Trophoblast cell (in vitro differentiated cells and primary cell): Measurements from ENCODE around the gene NCK2.

Experiments used
- DNase-seq, 2 donors: peaks; one replicate each; pipeline ENCODE4 v3.0.0-alpha.2; 2016
- H2AFZ ChIP-seq: 2 replicates; pipeline ENCODE4 v1.6.1; 2013; ENCODE audit warnings: low read length, moderate library complexity, mild to moderate bottlenecking; ENCODE audit not compliant: insufficient read depth, poor library complexity
- H2AK5ac ChIP-seq: 2 replicates; pipeline ENCODE4 v1.6.1; 2013; ENCODE audit warnings: mild to moderate bottlenecking, low read length
- H2BK120ac ChIP-seq: 2 replicates; pipeline ENCODE4 v1.6.1; 2013; ENCODE audit warnings: low read length, mild to moderate bottlenecking, moderate library complexity; ENCODE audit not compliant: insufficient read depth, poor library complexity
- H2BK12ac ChIP-seq: 2 replicates; pipeline ENCODE4 v1.6.1; 2013; ENCODE audit warnings: mild to moderate bottlenecking, low read length, moderate library complexity
- H2BK5ac ChIP-seq: 2 replicates; pipeline ENCODE4 v1.6.1; 2013; ENCODE audit warnings: low read length, low read depth, moderate library complexity, mild to moderate bottlenecking; ENCODE audit not compliant: poor library complexity
- H3K14ac ChIP-seq: 2 replicates; pipeline ENCODE4 v1.6.1; 2013; ENCODE audit warnings: mild to moderate bottlenecking, low read length
- H3K18ac ChIP-seq: 2 replicates; pipeline ENCODE4 v1.6.1; 2013; ENCODE audit warnings: mild to moderate bottlenecking, low read length
- H3K23ac ChIP-seq: 2 replicates; pipeline ENCODE4 v1.6.1; 2013; ENCODE audit warnings: low read length
- H3K27ac ChIP-seq: 2 replicates; pipeline ENCODE4 v1.5.1; 2013; ENCODE audit warnings: low read depth, mild to moderate bottlenecking, inconsistent platforms, low read length, moderate library complexity
- H3K27me3 ChIP-seq: 2 replicates; pipeline ENCODE4 v1.6.1; 2013; ENCODE audit warnings: inconsistent platforms, mild to moderate bottlenecking, low read length, moderate library complexity; ENCODE audit not compliant: insufficient read depth
- H3K36me3 ChIP-seq, 2 experiments: 1 replicate in 1 of 2; 2 replicates in 1 of 2; pipeline ENCODE4 v1.6.1; 2013; ENCODE audit warnings: low read length in 2 of 2, mild to moderate bottlenecking in 2 of 2, moderate library complexity in 1 of 2; ENCODE audit not compliant: insufficient read depth in 2 of 2, control insufficient read depth in 1 of 2
- H3K4ac ChIP-seq: 2 replicates; pipeline ENCODE4 v1.6.1; 2013; ENCODE audit warnings: low read depth, mild to moderate bottlenecking, low read length, moderate library complexity
- H3K4me1 ChIP-seq, 2 experiments: 1 replicate in 1 of 2; 2 replicates in 1 of 2; pipeline ENCODE4 v1.6.1; 2013; ENCODE audit warnings: low read length in 2 of 2, mild to moderate bottlenecking in 2 of 2, moderate library complexity in 1 of 2; ENCODE audit not compliant: insufficient read depth in 2 of 2, control insufficient read depth in 1 of 2
- H3K4me2 ChIP-seq: 2 replicates; pipeline ENCODE4 v1.6.1; 2013; ENCODE audit warnings: inconsistent platforms, mild to moderate bottlenecking, low read length, moderate library complexity
- H3K4me3 ChIP-seq: 2 replicates; pipeline ENCODE4 v1.5.1; 2013; ENCODE audit warnings: mild to moderate bottlenecking, low read depth, low read length, inconsistent platforms
- H3K79me1 ChIP-seq: one replicate; pipeline ENCODE4 v1.6.1; 2013; ENCODE audit warnings: low read length
- H3K79me2 ChIP-seq: 2 replicates; pipeline ENCODE4 v1.6.1; 2013; ENCODE audit warnings: low read length, mild to moderate bottlenecking; ENCODE audit not compliant: control insufficient read depth, insufficient read depth, poor library complexity
- H3K9ac ChIP-seq: 2 replicates; pipeline ENCODE4 v1.6.1; 2013; ENCODE audit warnings: mild to moderate bottlenecking, low read length
- H3K9me3 ChIP-seq: 2 replicates; pipeline ENCODE4 v1.6.1; 2013; ENCODE audit warnings: low read depth, mild to moderate bottlenecking, control low read depth, inconsistent platforms, low read length; ENCODE audit not compliant: insufficient read depth
- H4K12ac ChIP-seq: 2 replicates; pipeline ENCODE4 v1.6.1; 2013; ENCODE audit warnings: low read depth, mild to moderate bottlenecking, low read length, moderate library complexity
- H4K8ac ChIP-seq: 2 replicates; pipeline ENCODE4 v1.6.1; 2013; ENCODE audit warnings: low read depth, mild to moderate bottlenecking, low read length, moderate library complexity
- H4K91ac ChIP-seq: one replicate; pipeline ENCODE4 v1.6.1; 2013; ENCODE audit warnings: low read depth, mild to moderate bottlenecking, low read length, moderate library complexity
- WGBS: extraction: QIAGEN DNeasy Blood & Tissue Kit; methylation state at CpG from one replicate; pipeline ENCODE4 v1.1.7; 2013; ENCODE audit warnings: missing lambda C conversion rate; ENCODE audit not compliant: insufficient read length, insufficient coverage; ENCODE audit errors: extremely low coverage; 5-methylcytosine and 5-hydroxymethylcytosine counted together

The NCK2 gene

DNA sequence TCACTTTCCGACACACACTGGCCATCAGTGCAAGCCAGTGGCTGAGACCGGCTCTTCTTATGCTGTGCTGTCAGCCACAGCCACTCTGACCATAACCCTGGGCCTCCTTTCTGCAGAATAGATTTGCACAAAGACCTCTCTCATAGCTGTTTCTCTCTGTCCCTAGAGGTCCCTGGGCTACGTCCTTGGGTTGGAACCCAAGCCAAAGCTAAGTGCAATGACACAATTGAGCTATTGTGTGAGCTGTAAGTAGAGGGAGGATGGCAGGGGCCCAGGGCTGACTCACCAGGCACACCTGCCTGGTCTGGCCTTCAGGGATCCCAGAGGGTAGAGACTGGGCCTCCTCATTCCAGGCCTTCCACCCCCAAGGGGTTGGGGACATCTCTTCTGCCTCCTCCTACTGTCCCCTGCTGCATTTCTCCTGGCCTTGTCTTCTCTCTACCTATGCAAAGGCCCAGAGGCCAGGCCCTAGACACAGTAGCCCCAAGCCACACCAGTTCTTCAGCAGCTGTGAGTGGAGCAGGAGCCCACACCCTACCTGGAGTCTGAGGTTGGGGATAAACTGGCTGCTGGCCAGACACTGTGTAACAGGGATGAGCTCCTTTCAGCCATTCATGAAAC lies 174.6 kb downstream of the NCK2 start:
- Histone ChIP-seq H3K36me3 (no peaks in the 10 kb centered on the region), H2BK5ac (no peak overlapping the region), H4K8ac (no peak overlapping the region), H3K9me3 (no peaks in the 10 kb centered on the region), H4K12ac (no peak overlapping the region), H2AFZ (no peak overlapping the region), H3K27me3 (no peaks in the 10 kb centered on the region), H3K23ac (no peak overlapping the region), H3K4me2 (no peak overlapping the region), H3K14ac (no peak overlapping the region), H3K79me2 (no peaks in the 10 kb centered on the region), H3K79me1 (no peaks in the 10 kb centered on the region), H3K4me1 (no peaks in the 10 kb centered on the region), H2BK12ac (no peak overlapping the region), H3K4me3 (no peak overlapping the region), H3K18ac (no peak overlapping the region), H3K27ac (no peak overlapping the region), H2AK5ac (no peak overlapping the region), H4K91ac (no peak overlapping the region), H2BK120ac (no peak overlapping the region), H3K9ac (no peak overlapping the region), H3K4ac (no peak overlapping the region)
- DNase-seq, result no peak
- no CpG with 5 or more reads among the region's 3 CpGs for WGBS

DNA sequence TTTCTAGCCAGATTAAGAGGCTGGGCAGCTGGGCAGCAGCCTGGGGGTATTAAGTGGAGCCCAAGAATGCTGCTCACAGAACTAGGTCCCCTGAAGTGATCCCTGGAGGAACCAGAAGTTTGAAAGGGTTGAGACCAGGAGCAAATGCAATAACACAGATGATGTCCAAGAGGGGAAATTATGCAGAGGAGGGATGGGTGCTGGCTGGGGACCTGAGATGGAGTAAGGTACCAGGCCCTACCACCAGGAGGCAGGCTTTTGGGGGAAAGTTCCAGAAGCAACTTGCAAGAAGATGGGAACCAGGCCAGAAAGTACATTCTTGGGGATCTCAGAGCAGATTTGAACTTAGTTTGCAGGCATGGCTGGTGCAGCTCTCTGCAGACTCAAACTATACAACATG lies 175.1 kb downstream of the NCK2 start:
- Histone ChIP-seq H3K4me2 (no peak overlapping the region), H3K27ac (no peak overlapping the region), H4K8ac (no peak overlapping the region), H3K79me1 (no peaks in the 10 kb centered on the region), H3K4me1 (no peaks in the 10 kb centered on the region), H3K18ac (no peak overlapping the region), H3K9me3 (no peaks in the 10 kb centered on the region), H2AK5ac (no peak overlapping the region), H4K91ac (no peak overlapping the region), H2AFZ (no peak overlapping the region), H3K14ac (no peak overlapping the region), H3K23ac (no peak overlapping the region), H3K9ac (no peak overlapping the region), H3K4ac (no peak overlapping the region), H3K27me3 (no peaks in the 10 kb centered on the region), H3K79me2 (no peaks in the 10 kb centered on the region), H2BK12ac (no peak overlapping the region), H3K36me3 (no peaks in the 10 kb centered on the region), H2BK5ac (no peak overlapping the region), H4K12ac (no peak overlapping the region), H2BK120ac (no peak overlapping the region), H3K4me3 (no peak overlapping the region)
- peak in 1 of 2 donors; percentile 33 for DNase-seq

DNA sequence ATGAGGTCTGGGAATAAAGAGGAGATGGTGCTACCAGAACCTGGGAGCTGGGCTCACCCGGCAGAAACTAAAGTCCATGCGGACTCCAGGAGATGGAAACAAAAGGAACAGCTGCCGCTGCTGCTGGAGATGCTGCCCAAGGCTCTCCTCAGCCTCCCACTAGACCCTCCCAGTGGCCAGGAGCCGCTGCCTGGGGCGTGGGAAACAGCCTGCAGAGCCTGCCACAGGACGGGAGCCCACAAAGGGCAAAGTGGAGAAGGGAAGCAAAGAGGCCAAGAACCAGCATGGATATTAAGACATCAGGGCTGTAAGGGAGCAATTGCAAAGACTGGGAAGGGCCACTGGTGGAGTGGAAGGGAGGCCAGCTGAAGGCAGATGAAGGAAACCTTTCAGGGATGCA lies 179.6 kb downstream of the NCK2 start:
- no peaks in the 10 kb centered on the region for H3K36me3 ChIP-seq
- no peak overlapping the region for H3K18ac ChIP-seq
- H4K8ac ChIP-seq, result no peak overlapping the region
- no peaks in the 10 kb centered on the region for H3K9me3 ChIP-seq
- no peak for DNase-seq
- no peaks in the 10 kb centered on the region for H3K4me1 ChIP-seq
- no peak overlapping the region for H4K12ac ChIP-seq
- no peak overlapping the region for H3K4me3 ChIP-seq
- H3K9ac ChIP-seq, result no peak overlapping the region
- no peak overlapping the region for H2AK5ac ChIP-seq
- no peak overlapping the region for H3K14ac ChIP-seq
- H3K27ac ChIP-seq, result no peak overlapping the region
- H2AFZ ChIP-seq, result no peak overlapping the region
- no peak overlapping the region for H3K4me2 ChIP-seq
- no CpG with 5 or more reads among the region's 6 CpGs for WGBS
- no peaks in the 10 kb centered on the region for H3K27me3 ChIP-seq
- H3K4ac ChIP-seq, result no peak overlapping the region
- no peak overlapping the region for H2BK5ac ChIP-seq
- no peaks in the 10 kb centered on the region for H3K79me2 ChIP-seq
- H2BK12ac ChIP-seq, result no peak overlapping the region
- H2BK120ac ChIP-seq, result no peak overlapping the region
- H4K91ac ChIP-seq, result no peak overlapping the region
- no peak overlapping the region for H3K23ac ChIP-seq
- H3K79me1 ChIP-seq, result no peaks in the 10 kb centered on the region

DNA sequence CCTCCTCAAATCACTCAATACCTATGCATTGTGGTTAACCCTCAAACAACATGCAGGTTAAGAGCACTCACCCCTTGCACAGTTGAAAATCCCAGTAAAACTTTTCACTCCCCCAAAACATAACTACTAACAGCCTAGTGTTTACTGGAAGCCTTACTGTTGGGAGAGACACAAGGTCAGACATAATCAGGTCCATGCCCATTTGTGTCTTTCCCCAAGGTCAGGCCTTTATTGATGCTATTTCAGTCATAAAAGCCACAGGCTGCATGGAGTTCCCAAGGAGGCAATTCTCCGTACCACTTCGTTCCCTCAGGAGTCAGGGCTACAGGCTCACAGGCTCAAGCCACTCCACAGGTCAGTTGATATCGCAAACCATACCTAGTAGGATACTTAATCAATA lies 180.2 kb downstream of the NCK2 start:
- whole genome bisulfite sequencing, result no CpG with 5 or more reads among the region's 3 CpGs

More for the DNA sequence above, 180.2 kb downstream of the NCK2 start:
- H3K14ac ChIP-seq, result no peak overlapping the region
- H2BK5ac ChIP-seq, result no peak overlapping the region
- H3K4ac ChIP-seq, result no peak overlapping the region
- no peak overlapping the region for H3K23ac ChIP-seq
- H2BK120ac ChIP-seq, result no peak overlapping the region
- no peak overlapping the region for H2BK12ac ChIP-seq
- no peak overlapping the region for H2AK5ac ChIP-seq
- H3K4me2 ChIP-seq, result no peak overlapping the region
- H4K8ac ChIP-seq, result no peak overlapping the region
- H3K27me3 ChIP-seq, result no peaks in the 10 kb centered on the region
- no peak overlapping the region for H2AFZ ChIP-seq
- H4K91ac ChIP-seq, result no peak overlapping the region
- H3K9ac ChIP-seq, result no peak overlapping the region
- no peak overlapping the region for H3K27ac ChIP-seq
- H3K79me2 ChIP-seq, result no peaks in the 10 kb centered on the region
- no peak for DNase-seq
- no peaks in the 10 kb centered on the region for H3K36me3 ChIP-seq
- H4K12ac ChIP-seq, result no peak overlapping the region
- H3K18ac ChIP-seq, result no peak overlapping the region
- no peaks in the 10 kb centered on the region for H3K9me3 ChIP-seq
- no peak overlapping the region for H3K4me3 ChIP-seq
- no peaks in the 10 kb centered on the region for H3K4me1 ChIP-seq
- H3K79me1 ChIP-seq, result no peaks in the 10 kb centered on the region
